Measurements from ENCODE around the gene SECISBP2L. TPM values are rescaled to one million over a fixed set of nuclear protein-coding genes. Genes with fewer than 3 reads are reported as not detected.
"Not testable (repeated sequence)": the region's sequence is repeated elsewhere in the genome, so short reads cannot be mapped to it uniquely, and the experiment has no call there.

SECISBP2L gene
- total RNA-seq, 1 experiment from 2014 or later = 11.0 TPM

DNA sequence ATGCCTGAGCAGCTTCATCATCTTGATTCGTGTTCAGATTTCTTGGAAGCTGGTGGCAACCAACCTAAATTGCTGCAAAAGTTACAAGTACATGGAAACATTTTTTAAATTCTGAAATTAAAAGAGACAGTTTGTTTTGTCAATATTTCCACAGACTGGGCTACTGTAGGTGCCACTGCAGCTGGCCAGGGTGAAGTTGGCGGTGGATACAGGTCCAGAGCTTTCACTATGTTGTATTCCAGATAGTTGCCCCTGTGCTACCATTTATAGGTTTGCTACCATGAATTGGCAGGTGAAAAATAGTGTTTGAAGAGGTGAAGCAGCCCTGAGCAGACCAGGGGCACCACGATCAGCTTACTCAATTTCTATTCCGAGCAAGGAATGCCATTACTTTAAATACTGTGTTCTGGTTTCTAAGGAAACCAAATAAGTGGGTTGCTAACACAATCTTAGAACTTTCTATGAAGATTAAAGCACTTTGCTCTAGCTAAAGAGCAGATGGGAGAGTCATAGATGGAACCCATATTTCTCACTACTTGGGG lies 61.4 kb downstream of the SECISBP2L start:
- Histone ChIP-seq H3K27me3 (no peaks in the 10 kb centered on the region), H3K4me3 (no peak overlapping the region), H3K9me3 (no peaks in the 10 kb centered on the region), H3K36me3 (no peaks in the 10 kb centered on the region)
- DNase-seq = no peak

DNA sequence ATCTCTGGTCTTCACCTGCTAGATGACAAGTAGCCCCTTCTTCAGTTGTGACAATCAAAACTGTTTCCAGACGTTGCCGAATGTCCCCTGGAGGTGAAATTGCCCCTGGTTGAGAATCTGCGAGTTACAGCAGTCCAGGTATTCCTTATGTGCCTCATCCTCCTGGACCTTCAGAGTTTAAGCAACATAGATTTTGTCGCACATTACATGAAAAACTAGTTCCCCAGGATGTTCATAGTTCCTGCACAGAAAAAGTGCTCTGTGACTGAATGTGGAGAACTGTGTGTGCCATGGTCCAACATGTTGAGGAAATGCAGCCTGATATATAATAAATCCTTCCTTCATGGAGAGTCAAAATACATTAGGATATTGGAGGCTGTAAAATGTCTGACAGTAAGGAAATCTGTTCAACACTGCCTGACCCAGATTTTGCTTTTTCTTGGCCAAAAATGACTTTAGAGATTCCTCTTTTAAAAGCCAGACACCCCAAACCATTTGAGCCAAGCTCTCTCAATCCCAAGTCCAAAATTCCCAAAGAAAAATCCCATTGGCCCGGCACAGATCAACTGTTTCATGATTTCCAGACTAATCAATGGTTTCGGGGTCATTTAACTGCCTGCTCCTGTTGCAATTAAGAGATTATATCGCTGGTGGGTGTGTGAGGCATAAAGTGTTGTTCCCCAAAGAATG lies 62.1 kb downstream of the SECISBP2L start:
- no peaks in the 10 kb centered on the region for H3K36me3 ChIP-seq
- no peaks in the 10 kb centered on the region for H3K9me3 ChIP-seq
- H3K4me3 ChIP-seq = no peak overlapping the region
- no peak for DNase-seq
- H3K27me3 ChIP-seq = no peaks in the 10 kb centered on the region

DNA sequence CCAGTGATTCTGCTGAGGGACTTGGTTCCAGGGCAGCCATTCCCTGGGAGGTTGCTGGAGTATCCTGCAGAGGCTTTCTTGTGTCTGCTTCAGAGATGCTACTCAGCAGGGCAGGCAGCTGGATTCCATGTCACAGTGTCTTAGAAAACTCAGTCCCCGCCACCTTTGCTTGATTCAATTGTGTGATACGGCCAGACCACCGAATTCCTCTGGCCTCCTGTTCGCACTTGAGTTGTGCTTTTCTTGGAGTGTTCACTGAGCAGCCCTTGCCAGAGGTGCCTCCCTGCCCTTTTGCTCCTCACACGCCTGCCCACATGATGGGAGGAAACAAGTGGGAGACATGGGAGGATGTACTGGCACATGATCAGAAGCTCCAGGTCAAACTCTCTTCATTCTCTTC lies 62.9 kb downstream of the SECISBP2L start:
- Histone ChIP-seq H3K27me3 (no peaks in the 10 kb centered on the region), H3K4me3 (no peak overlapping the region), H3K9me3 (no peaks in the 10 kb centered on the region), H3K36me3 (no peaks in the 10 kb centered on the region)
- no peak for DNase-seq

DNA sequence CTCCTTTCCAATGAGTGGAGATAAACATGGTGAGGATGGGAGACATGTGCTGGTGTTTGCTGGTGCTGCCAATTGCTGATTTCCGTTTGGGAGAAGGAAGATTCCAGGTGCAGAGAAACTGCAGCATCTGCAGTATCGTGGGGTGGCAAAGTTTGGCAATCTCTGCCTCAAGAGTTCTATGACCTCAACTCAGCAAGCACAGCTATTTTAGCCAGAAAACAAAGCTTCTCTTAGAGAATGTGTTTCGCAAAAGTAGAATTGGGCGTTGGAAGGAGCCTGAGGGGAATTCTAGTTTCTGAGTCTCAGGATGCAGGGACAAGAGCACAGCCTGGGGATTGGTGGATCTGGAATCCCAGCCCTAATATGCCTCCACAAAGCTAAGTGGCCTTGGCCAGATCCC lies 64.3 kb downstream of the SECISBP2L start:
- Histone ChIP-seq H3K36me3 (no peaks in the 10 kb centered on the region), H3K27me3 (no peaks in the 10 kb centered on the region), H3K4me3 (no peak overlapping the region), H3K9me3 (no peaks in the 10 kb centered on the region)
- no peak for DNase-seq

DNA sequence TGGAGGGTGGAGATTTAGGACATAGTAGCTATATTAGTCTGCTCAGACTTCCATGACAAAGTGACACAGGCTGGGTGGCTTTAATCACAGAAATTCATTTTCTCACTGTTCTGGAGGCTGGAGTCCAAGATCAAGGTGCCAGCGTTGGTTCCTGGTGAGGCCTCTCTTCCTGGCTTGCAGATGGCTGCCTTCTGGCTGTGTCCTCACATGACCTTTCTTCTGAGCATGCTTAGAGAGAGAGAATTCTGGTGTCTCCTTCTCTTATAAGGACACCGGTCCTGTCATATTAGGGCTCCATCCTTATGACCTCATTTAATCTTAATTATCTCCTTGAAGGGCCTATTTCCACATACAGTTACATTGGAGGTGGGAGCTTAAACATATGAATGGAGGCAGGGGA lies 67.6 kb downstream of the SECISBP2L start:
- no peaks in the 10 kb centered on the region for H3K9me3 ChIP-seq
- H3K36me3 ChIP-seq = no peaks in the 10 kb centered on the region
- no peak overlapping the region for H3K4me3 ChIP-seq
- no peaks in the 10 kb centered on the region for H3K27me3 ChIP-seq
- DNase-seq = no peak

DNA sequence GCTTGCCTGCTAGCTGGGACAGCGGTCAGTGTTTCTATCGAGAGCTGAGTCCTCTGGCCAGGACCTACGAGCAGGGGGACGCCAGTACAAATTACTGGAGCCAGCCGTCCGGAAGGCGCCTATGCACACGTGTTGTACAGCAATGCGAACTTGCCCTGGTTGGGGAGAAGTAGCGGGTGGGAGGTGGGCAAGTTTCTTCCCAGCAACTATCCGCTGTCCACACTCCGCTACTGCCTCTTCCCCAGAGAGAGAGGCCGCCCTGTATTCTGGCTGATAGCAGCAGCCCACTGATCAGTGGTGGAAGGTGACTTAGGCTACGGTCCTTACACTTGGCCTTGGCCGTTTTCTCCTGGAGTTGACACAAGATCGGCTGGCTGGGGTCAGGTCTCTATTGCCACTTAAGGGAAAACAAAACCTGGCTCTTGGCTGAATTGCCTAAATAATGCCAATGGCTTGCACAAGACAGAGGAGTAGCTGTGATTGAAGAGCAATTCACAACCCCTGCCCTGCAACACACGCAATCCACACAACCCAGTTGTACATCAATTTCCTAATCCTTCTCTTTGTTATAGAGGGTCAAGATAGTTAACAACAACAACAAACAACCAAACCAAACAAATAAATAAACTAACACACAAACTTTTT lies 69.7 kb downstream of the SECISBP2L start:
- H3K27me3 ChIP-seq = no peaks in the 10 kb centered on the region
- no peaks in the 10 kb centered on the region for H3K36me3 ChIP-seq
- no peak for DNase-seq
- no peaks in the 10 kb centered on the region for H3K9me3 ChIP-seq
- no peak overlapping the region for H3K4me3 ChIP-seq

DNA sequence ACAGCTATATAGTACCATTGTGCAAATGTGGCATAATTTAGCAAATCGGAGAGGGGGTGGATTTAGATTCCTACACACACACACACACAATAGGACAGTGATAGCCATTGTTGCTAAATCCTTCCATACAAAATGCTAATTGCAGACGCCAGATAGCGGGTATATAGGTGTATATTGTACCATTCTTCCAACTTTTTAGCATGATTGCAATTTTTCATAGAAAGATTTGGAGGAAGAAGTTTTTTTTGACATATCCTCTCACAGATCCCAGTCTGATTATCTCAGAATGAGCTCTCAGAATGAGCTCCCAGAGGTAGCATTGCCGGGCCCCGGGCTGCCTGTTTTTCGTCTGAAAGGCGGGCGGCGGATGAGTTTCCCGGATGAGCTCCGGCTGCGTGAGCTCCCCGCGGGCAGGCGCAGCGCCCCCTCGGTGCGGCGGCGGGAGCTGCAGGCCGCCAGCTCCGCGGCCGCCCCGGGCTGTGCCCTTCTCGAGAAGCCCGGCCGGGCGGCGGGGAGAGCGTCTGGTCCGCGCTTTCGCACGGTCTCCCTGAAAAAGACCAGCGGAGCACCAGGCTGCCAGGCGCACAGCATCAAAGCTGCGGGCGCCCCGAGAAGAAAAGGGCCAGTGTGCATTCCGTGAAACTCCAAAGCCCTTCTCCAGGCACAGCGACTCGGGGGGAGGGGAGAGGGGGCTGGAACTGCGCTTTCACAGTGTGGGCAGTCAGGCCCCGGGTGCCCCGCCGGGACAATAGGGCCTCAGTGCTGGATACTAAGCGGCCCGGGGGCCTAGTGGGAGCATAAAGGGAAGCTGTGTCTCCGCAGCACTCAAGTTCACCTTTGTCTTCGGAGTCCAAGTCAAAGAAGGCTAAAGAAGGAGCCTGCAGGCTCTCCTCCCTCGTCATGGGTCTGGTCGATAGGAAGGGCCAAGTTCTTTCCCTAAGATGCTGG lies 70.5 kb downstream of the SECISBP2L start:
- no peaks in the 10 kb centered on the region for H3K36me3 ChIP-seq
- no peaks in the 10 kb centered on the region for H3K27me3 ChIP-seq
- H3K4me3 ChIP-seq = peak overlapping the region; percentile 40
- DNase-seq = peak; percentile 84
- no peaks in the 10 kb centered on the region for H3K9me3 ChIP-seq

DNA sequence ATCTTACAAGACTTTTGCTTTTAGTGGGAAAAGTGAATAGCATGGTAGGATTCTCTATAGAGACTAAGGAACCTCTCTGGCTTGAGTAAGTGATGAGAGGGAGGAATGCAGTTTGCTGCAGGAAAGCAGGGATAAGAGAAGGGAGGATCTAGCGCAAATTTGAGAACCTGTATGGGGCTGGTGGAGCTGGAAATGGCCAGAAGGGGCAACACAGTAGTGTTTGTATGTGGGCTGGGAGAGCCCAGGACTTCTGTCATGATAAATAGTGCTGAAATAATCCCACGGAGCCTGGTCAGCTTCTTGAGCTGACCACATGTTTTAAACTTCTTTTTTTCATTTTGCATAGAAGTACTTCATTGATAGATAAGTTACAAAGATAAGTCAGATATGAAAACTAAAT lies 71.4 kb downstream of the SECISBP2L start:
- H3K9me3 ChIP-seq = 0 out of 2 replicates have a peak, but pooled peaks cover 2% of the 10 kb centered on the region
- no peaks in the 10 kb centered on the region for H3K36me3 ChIP-seq
- no peak for DNase-seq
- H3K27me3 ChIP-seq = no peaks in the 10 kb centered on the region
- H3K4me3 ChIP-seq = no peak overlapping the region

DNA sequence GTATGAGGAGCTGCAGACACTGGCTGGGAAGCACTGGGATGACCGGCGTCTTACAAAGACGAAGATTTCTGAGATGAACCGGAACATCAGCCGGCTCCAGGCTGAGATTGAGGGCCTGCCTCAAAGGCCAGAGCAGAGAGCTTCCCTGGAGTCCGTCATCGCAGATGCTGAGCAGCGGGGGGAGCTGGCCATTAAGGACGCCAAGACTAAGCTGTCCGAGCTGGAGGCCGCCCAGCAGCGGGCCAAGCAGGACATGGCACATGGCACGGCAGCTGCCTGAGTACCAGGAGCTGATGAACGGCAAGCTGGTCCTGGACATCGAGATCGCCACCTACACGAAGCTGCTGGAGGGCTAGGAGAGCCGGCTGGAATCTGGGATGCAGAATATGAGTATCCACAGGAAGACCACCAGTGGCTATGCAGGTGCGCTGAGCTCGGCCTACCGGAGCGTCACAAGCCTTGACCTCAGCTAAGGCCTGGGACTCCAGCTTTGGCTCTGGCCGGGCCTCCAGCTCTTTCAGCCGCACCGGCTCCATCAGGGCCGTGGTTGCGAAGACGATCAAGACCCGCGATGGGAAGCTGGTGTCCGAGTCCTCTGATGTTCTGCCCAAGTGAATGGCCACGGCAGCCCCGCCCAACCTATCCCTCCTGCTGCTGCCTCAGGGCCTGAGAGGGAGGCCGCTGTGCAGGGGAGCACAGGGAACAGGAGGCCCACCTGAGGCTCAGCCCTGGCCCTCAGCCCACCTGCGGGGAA lies 73.3 kb downstream of the SECISBP2L start:
- DNase-seq = no peak
- H3K9me3 ChIP-seq = 0 out of 2 replicates have a peak, but pooled peaks cover 2% of the 10 kb centered on the region
- no peaks in the 10 kb centered on the region for H3K27me3 ChIP-seq
- H3K4me3 ChIP-seq = no peak overlapping the region
- H3K36me3 ChIP-seq = no peaks in the 10 kb centered on the region

DNA sequence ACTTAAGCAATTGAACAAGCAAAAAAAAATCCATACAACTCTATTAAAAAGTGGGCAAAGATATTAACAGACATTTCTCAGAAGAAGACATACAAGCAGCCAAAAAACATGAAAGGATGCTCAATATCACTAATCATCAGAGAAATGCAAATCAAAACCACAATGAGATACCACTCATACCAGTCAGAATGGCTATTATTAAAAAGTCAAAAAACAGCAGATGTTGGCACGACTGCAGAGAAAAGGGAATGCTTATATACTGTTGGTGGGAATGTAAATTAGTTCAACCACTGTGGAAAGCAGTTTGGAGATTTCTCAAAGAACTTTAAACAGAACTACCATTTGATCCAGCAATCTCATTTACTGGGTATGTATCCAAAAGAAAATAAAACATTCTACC lies 75.3 kb downstream of the SECISBP2L start:
- DNase-seq, H3K36me3 ChIP-seq, H3K4me3 ChIP-seq, H3K27me3 ChIP-seq, H3K9me3 ChIP-seq: not testable (repeated sequence)

DNA sequence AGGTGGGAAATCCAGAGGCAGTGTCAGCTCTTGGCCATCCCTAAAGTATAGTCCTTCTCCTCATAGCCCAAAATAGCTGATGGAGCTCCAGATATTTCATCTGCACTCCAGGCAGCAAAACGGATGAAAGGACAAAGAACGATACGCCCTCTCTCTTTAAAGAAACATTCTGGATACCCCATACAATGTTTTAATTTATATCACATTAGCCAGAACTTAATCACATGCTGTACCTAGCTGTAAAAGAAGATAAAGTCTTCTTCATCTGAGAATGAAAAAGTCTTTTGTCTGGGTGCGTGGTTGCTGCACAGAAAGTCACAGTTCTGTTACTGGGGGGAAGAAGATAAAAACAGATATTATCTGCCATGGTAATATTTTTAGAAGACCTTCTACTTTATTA lies 78.2 kb downstream of the SECISBP2L start:
- no peaks in the 10 kb centered on the region for H3K27me3 ChIP-seq
- 0 out of 2 replicates have a peak, but pooled peaks cover 2% of the 10 kb centered on the region for H3K9me3 ChIP-seq
- DNase-seq = no peak
- no peaks in the 10 kb centered on the region for H3K36me3 ChIP-seq
- no peak overlapping the region for H3K4me3 ChIP-seq

DNA sequence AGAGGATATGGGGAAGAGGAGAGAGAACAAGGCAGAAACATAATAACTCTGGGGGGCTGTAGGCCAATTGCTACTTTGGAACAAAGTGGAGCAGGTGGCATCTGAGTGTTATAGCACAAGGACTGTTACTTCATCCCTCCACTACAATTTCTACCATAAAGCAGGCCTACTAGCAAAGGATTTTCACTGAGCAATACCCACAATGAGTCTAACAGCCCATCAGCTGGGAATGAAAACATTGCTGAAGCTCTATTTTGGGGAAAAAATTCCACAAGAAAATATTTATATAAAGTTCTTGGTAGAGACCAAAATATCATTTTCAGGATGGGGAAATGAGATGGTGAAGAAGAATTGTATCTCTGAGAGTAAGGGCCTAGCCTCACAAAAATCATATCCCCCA lies 78.9 kb downstream of the SECISBP2L start:
- no peak overlapping the region for H3K4me3 ChIP-seq
- 0 out of 2 replicates have a peak, but pooled peaks cover 2% of the 10 kb centered on the region for H3K9me3 ChIP-seq
- no peak for DNase-seq
- H3K36me3 ChIP-seq = no peaks in the 10 kb centered on the region
- H3K27me3 ChIP-seq = no peaks in the 10 kb centered on the region

DNA sequence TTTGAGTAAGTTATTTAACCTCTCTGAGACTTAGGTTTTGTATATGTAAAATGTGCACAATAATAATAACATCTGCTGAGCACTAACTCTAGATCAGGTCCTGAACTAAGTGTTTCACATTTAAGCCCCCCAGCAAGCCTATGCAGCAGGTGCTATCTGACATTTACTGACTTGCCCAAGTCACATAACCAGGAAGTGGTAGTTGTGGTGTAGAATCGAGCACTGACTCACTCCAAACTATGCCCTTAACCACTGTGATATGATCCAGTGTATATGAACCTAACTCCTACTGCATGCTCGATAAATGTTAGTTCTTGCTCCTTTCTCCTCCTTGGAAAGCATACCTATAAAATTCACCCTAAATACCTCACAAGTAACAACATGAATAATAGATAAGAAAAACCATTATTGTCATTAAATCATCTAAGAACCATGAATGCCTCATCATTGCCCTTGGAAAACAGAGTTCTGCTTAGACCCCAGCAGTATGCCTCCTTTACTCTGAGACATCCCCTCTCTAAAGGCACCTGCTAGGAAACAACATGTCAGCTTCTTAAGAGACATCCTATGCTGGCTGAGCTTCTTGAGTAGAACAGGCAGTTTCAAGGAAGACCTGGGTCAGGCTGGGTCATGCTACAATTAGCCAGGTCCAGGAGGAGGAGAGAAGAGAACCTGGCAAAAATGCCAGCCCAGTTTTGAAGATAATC lies 79.5 kb downstream of the SECISBP2L start:
- no peak for DNase-seq
- Histone ChIP-seq H3K36me3 (no peaks in the 10 kb centered on the region), H3K9me3 (0 out of 2 replicates have a peak, but pooled peaks cover 2% of the 10 kb centered on the region), H3K27me3 (no peaks in the 10 kb centered on the region), H3K4me3 (no peak overlapping the region)

DNA sequence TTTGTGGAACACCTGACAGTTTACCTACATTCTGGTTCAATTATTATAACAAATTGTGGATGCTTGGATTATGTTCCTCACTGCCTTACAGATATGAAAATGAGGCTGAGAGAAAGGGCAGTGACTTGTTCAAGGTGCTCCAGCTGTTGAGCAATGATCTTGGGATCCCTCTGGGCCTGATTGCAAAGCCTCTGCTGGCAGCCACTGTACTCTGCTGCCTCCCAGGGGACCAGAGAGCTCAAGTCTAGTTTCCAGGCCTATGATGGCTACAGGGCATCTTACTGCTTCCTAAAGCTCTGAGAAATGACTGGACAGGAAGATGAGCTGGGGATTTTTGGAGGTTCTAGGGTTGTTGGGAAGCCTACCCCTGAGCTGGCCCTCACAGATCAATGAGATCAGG lies 80.3 kb downstream of the SECISBP2L start:
- no peaks in the 10 kb centered on the region for H3K27me3 ChIP-seq
- no peak overlapping the region for H3K4me3 ChIP-seq
- DNase-seq = peak; percentile 46
- H3K36me3 ChIP-seq = no peaks in the 10 kb centered on the region
- 0 out of 2 replicates have a peak, but pooled peaks cover 2% of the 10 kb centered on the region for H3K9me3 ChIP-seq

DNA sequence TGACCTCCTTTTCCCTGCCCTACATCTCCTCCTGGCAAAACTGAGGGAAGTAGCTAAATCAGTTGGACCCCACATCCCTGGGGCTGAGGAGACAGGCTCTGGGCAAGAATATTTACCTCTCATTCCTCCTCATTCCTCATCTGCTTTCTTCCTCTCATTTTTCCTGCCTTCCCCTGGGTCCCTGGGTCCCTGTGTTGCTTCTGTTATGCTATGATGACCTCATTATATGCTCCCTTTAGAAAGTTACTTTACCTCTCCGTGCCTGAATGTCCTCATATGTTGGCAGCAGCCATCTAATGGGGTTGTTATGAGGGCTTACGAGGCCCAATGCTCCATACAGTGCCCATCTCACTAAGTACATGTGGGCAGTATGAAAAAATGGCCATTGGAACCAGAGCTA lies 81.3 kb downstream of the SECISBP2L start:
- no peaks in the 10 kb centered on the region for H3K9me3 ChIP-seq
- no peaks in the 10 kb centered on the region for H3K36me3 ChIP-seq
- no peaks in the 10 kb centered on the region for H3K27me3 ChIP-seq
- DNase-seq = no peak
- no peak overlapping the region for H3K4me3 ChIP-seq

All from MG63 (cell line).